ENCODE measurements around the gene SERF2. TPM values are rescaled to one million over a fixed set of nuclear protein-coding genes. Genes with fewer than 3 reads are reported as not detected.
"Not testable (repeated sequence)": the region's sequence is repeated elsewhere in the genome, so short reads cannot be mapped to it uniquely, and the experiment has no call there.

The SERF2 gene
- total RNA-seq, 1 donor from 2014 or later: 900 TPM

DNA sequence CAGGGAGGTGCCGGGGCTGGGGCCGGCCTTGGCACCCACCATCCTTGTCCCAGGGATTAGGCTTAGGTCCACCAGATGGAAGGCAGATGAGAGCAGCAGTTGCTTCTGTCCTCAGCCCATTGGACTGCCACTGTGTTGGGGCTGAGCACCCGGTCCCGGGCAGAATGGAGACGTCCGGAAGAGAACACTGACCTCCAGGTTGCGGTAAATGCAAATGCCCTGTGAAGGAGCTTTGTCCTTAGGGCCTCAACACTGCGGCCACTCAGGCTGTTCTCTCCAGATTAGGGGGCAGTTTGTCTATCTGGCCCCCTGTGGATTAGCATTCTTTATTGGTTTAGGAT is 7.8 kb downstream of the SERF2 start, which contains the start of gene SERINC4:
SERINC4 (minus strand) TSS at position 276 of the 341 bp plus-strand sequence; CDS start at position 42, 234 bp downstream.
- H3K4me1 ChIP-seq: peaks cover 70% of the 10 kb centered on the region
- H3K36me3 ChIP-seq: peaks cover 71% of the 10 kb centered on the region
- no peak for DNase-seq
- intact Hi-C loops (cut with micrococcal nuclease): no loop called here
- peak within 1 kb of the TSS; percentile 88 for H3K27ac ChIP-seq (replicated peaks)
- no peak for TF ChIP-seq CTCF (IDR thresholded peaks at IDR 0.05; ENCODE audit: borderline replicate concordance)
- H3K9me3 ChIP-seq (replicated peaks): no peaks in the 10 kb centered on the region
- H3K4me3 ChIP-seq: peak within 1 kb of the TSS; percentile 94
- no peaks in the 10 kb centered on the region for H3K27me3 ChIP-seq (ENCODE audit: low read depth)

GRCh38 chr15:43800286-43801141 is 8.4 kb downstream of the SERF2 start, which contains the start of gene HYPK:
Gene HYPK, plus strand, starts transcription at chr15:43800599. Its CDS starts 24 bp downstream, at chr15:43800623.
- DNase-seq: peak; percentile 95
- Histone ChIP-seq H3K27me3 (ENCODE audit: low read depth) (no peaks in the 10 kb centered on the region), H3K4me1 (peaks cover 64% of the 10 kb centered on the region), H3K4me3 (peak within 1 kb of the TSS; percentile 94), H3K9me3 (replicated peaks) (no peaks in the 10 kb centered on the region), H3K27ac (replicated peaks) (peak within 1 kb of the TSS; percentile 88), H3K36me3 (peaks cover 71% of the 10 kb centered on the region)
- TF ChIP-seq CTCF (IDR thresholded peaks at IDR 0.05; ENCODE audit: borderline replicate concordance): no peak
- intact Hi-C loops (cut with micrococcal nuclease): no loop called here

DNA sequence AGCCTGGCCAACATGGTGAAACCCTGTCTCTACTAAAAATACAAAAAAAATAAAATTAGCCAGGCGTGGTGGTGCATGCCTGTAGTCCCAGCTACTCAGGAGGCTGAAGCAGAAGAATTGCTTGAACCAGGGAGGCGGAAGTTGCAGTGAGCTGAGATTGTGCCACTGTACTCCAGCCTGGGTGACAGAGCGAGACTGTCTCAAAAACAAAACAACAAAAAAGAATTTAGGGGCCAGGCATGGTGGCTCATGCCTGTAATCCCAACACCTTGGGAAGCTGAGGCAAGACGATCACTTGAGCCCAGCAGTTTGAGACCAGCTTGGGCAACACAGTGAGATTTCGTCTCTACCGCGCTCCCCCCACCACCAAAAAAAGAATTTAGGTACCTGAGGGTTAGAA is 10.6 kb downstream of the SERF2 start:
- peaks cover 42% of the 10 kb centered on the region for H3K4me1 ChIP-seq
- H3K4me3 ChIP-seq; H3K9me3 ChIP-seq (replicated peaks); H3K27me3 ChIP-seq (ENCODE audit: low read depth); DNase-seq; intact Hi-C loops (cut with micrococcal nuclease); H3K27ac ChIP-seq (replicated peaks): not testable (repeated sequence)
- peaks cover 77% of the 10 kb centered on the region for H3K36me3 ChIP-seq

DNA sequence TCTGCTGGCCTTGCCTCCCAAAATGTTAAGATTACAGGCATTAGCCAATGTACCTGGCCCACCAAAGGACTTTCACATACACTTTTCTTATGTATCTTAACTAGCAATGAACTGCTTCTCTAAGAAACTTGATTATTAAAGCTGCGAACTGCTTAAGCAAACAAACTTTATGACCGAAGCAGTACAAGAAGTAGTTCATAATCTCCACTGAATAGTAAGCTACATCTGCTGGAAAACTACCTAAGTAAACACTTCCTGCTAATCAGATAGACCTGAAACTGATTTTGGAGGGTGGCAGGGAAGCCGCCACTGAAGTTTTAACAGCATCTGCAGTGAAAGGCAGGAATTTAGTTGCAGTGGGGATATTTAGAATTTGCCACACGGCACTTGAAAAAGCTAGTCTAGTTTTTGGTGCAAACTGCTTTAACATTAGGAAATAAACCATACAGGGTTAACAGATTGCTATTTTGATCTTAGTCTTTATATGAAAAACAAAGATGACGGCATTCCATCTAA is 16.4 kb downstream of the SERF2 start:
- TF ChIP-seq CTCF (IDR thresholded peaks at IDR 0.05; ENCODE audit: borderline replicate concordance): no peak
- peaks cover 99% of the 10 kb centered on the region for H3K36me3 ChIP-seq
- H3K4me1 ChIP-seq: no peaks in the 10 kb centered on the region
- no peak overlapping the region for H3K27ac ChIP-seq (replicated peaks)
- no peak overlapping the region for H3K4me3 ChIP-seq
- intact Hi-C loops (cut with micrococcal nuclease): no loop called here
- H3K9me3 ChIP-seq (replicated peaks): no peaks in the 10 kb centered on the region
- H3K27me3 ChIP-seq (ENCODE audit: low read depth): no peaks in the 10 kb centered on the region
- no peak for DNase-seq

GRCh38 chr15:43808960-43809678 is 17.0 kb downstream of the SERF2 start:
- no peaks in the 10 kb centered on the region for H3K27me3 ChIP-seq (ENCODE audit: low read depth)
- intact Hi-C loops (cut with micrococcal nuclease): no loop called here
- H3K36me3 ChIP-seq: peaks cover 99% of the 10 kb centered on the region

DNA sequence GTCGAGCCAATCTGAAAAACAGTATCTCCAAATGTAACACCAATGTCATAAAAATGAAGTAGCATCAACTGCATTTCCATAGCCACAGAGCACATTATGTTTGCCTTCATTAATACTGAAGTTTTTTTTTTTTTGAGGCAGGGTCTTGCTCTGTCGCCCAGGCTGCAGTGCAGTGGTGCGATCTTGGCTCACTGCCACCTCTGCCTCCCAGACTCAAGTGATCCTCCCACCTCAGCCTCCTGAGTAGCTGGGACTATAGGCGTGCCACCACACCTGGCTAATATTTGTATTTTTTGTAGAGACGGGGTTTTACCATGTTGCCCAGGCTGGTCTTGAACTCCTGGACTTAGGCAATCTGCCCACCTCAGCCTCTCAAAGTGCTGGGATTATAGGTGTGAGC is 22.9 kb downstream of the SERF2 start:
- H3K27me3 ChIP-seq (ENCODE audit: low read depth); H3K4me3 ChIP-seq; H3K27ac ChIP-seq (replicated peaks); H3K4me1 ChIP-seq; intact Hi-C loops (cut with micrococcal nuclease); DNase-seq; H3K9me3 ChIP-seq (replicated peaks): not testable (repeated sequence)
- peaks cover 74% of the 10 kb centered on the region for H3K36me3 ChIP-seq

More at GRCh38 chr15:43808960-43809678, 17.0 kb downstream of the SERF2 start:
- Histone ChIP-seq H3K4me3 (no peak overlapping the region), H3K9me3 (replicated peaks) (no peaks in the 10 kb centered on the region), H3K4me1 (no peaks in the 10 kb centered on the region), H3K27ac (replicated peaks) (no peak overlapping the region)
- no peak for DNase-seq
- no peak for TF ChIP-seq CTCF (IDR thresholded peaks at IDR 0.05; ENCODE audit: borderline replicate concordance)

Data from left ventricle myocardium inferior (tissue), 1 donor.